Frontal cortex (tissue), 4 donors: ENCODE measurements around the gene CCDC142. TPM values are rescaled to one million over a fixed set of nuclear protein-coding genes. Genes with fewer than 3 reads are reported as not detected.

Experiments
- DNase-seq, 2 donors: peaks; one replicate each; pipeline ENCODE4 v3.0.0; 2012; ENCODE audit warnings: low spot score in 2 of 2
- FAIRE-seq: peaks from 2 replicates; lab custom pipeline; 2012; peaks lifted over from hg19 to GRCh38; lab: Jason Lieb, UNC
- total RNA-seq: library from RNA; depleted of rRNA; stranded (reverse); fragments of >200 nt; gene quantifications from one replicate; pipeline ENCODE4 v1.2.3, GENCODE V29; 2014
- donor health status: control.
- donor health status: control.
- donor health status: control.

CCDC142 gene
- 33.0 TPM for total RNA-seq

GRCh38 chr2:74482801-74483674 is at the start of gene CCDC142, which contains the start of gene TTC31:
Gene CCDC142, minus strand, starts transcription at chr2:74482998. Its CDS starts 161 bp downstream, at chr2:74482837.
Gene TTC31, plus strand, starts transcription at chr2:74483081. Its CDS starts 15 bp downstream, at chr2:74483096.
- FAIRE-seq: no peak

GRCh38 chr2:74532222-74532621 is 49.4 kb upstream of the CCDC142 start:
- no peak for FAIRE-seq
- DNase-seq: no peak

More at GRCh38 chr2:74482801-74483674, at the start of gene CCDC142, which contains the start of gene TTC31:
- peak; percentile 90 to 93 for DNase-seq

GRCh38 chr2:74531666-74532065 is 48.9 kb upstream of the CCDC142 start:
- no peak for FAIRE-seq
- DNase-seq: no peak

GRCh38 chr2:74530239-74531187 is 47.7 kb upstream of the CCDC142 start:
- FAIRE-seq: no peak
- DNase-seq: peak in 1 of 2 donors; percentile 58

GRCh38 chr2:74529357-74530238 is 46.8 kb upstream of the CCDC142 start, which contains the start of the genes AUP1 and HTRA2:
Gene AUP1, minus strand, starts transcription at chr2:74529706. Its CDS starts 77 bp downstream, at chr2:74529629.
Gene HTRA2, plus strand, starts transcription at chr2:74529933. Its CDS starts 74 bp downstream, at chr2:74530007.
- no peak for FAIRE-seq

GRCh38 chr2:74528600-74529356 is 46.0 kb upstream of the CCDC142 start:
- FAIRE-seq (no peak), DNase-seq (no peak)

More at GRCh38 chr2:74529357-74530238, 46.8 kb upstream of the CCDC142 start, which contains the start of the genes AUP1 and HTRA2:
- peak; percentile 99 for DNase-seq

GRCh38 chr2:74527741-74528140 is 44.9 kb upstream of the CCDC142 start:
- DNase-seq (no peak), FAIRE-seq (no peak)

GRCh38 chr2:74526649-74527230 is 43.9 kb upstream of the CCDC142 start:
- no peak for FAIRE-seq

GRCh38 chr2:74525717-74526648 is 43.2 kb upstream of the CCDC142 start, which contains the start of gene DQX1:
Gene DQX1, minus strand, starts transcription at chr2:74526231. Its CDS starts 502 bp downstream, at chr2:74525729.
- no peak for FAIRE-seq

More at GRCh38 chr2:74526649-74527230, 43.9 kb upstream of the CCDC142 start:
- no peak for DNase-seq

GRCh38 chr2:74524955-74525716 is 42.3 kb upstream of the CCDC142 start:
- FAIRE-seq (no peak), DNase-seq (no peak)

More at GRCh38 chr2:74525717-74526648, 43.2 kb upstream of the CCDC142 start, which contains the start of gene DQX1:
- no peak for DNase-seq

GRCh38 chr2:74524005-74524404 is 41.2 kb upstream of the CCDC142 start:
- FAIRE-seq: no peak
- DNase-seq: no peak

- FAIRE-seq (no peak), DNase-seq (no peak)
Measured at GRCh38 chr2:74522516-74522915, 39.7 kb upstream of the CCDC142 start.

- DNase-seq: no peak
- no peak for FAIRE-seq
Measured at GRCh38 chr2:74516650-74517049, 33.9 kb upstream of the CCDC142 start.

GRCh38 chr2:74515981-74516633 is 33.3 kb upstream of the CCDC142 start:
- DNase-seq: peak; percentile 74 to 81
- no peak for FAIRE-seq

- FAIRE-seq: no peak
Measured at GRCh38 chr2:74515271-74515980, 32.6 kb upstream of the CCDC142 start.

More at GRCh38 chr2:74515271-74515980, 32.6 kb upstream of the CCDC142 start:
- no peak for DNase-seq
